Karpas-422 (cell line): ENCODE measurements around the gene CAPZB. TPM values are rescaled to one million over a fixed set of nuclear protein-coding genes. Genes with fewer than 3 reads are reported as not detected.

ENCODE experiments used
- DNase-seq: peaks from one replicate; pipeline ENCODE4 v3.0.0-alpha.2; 2015
- H2AFZ ChIP-seq: fragments of 200-600 bp; sonication (generic); 2 replicates; pipeline ENCODE4 v1.6.1; 2014; ENCODE audit warnings: antibody characterized with exemption, low read length, mixed read lengths
- H3K27ac ChIP-seq: fragments of 200-600 bp; sonication (generic); 2 replicates; pipeline ENCODE4 v1.5.1; 2014; ENCODE audit warnings: mild to moderate bottlenecking, low read length, moderate library complexity
- H3K27me3 ChIP-seq: fragments of 200-600 bp; sonication (generic); 2 replicates; pipeline ENCODE4 v1.6.1; 2014; ENCODE audit warnings: low read length, mixed read lengths
- H3K36me3 ChIP-seq: fragments of 200-600 bp; sonication (generic); 2 replicates; pipeline ENCODE4 v1.6.1; 2014; ENCODE audit warnings: low read length, mixed read lengths; ENCODE audit not compliant: insufficient read depth
- H3K4me1 ChIP-seq: fragments of 200-600 bp; sonication (generic); 2 replicates; pipeline ENCODE4 v1.6.1; 2014; ENCODE audit warnings: mild to moderate bottlenecking, low read length, mixed read lengths
- H3K4me2 ChIP-seq: fragments of 200-600 bp; sonication (generic); 2 replicates; pipeline ENCODE4 v1.6.1; 2014; ENCODE audit warnings: low read length, low read depth, mild to moderate bottlenecking; ENCODE audit not compliant: poor library complexity, severe bottlenecking
- H3K4me3 ChIP-seq: fragments of 200-600 bp; sonication (generic); 2 replicates; pipeline ENCODE4 v1.5.1; 2014; ENCODE audit warnings: mild to moderate bottlenecking, antibody characterized with exemption, low read length, mixed read lengths
- H3K79me2 ChIP-seq: fragments of 200-600 bp; sonication (generic); 2 replicates; pipeline ENCODE4 v1.6.1; 2014; ENCODE audit warnings: mild to moderate bottlenecking, low read length, mixed read lengths
- H3K9ac ChIP-seq: fragments of 200-600 bp; sonication (generic); 2 replicates; pipeline ENCODE4 v1.6.0; 2014; ENCODE audit warnings: low read length
- H3K9me2 ChIP-seq: fragments of 200-600 bp; sonication (generic), shearing (Covaris generic); replicated peaks from 2 replicates; pipeline ENCODE4 v1.6.0; 2014; ENCODE audit warnings: mild to moderate bottlenecking, low read length, moderate library complexity; ENCODE audit not compliant: insufficient read depth
- H3K9me3 ChIP-seq: fragments of 300-700, 200-600 bp; sonication (generic); 2 replicates; pipeline ENCODE4 v1.6.1; 2014; ENCODE audit warnings: low read length, mixed read lengths
- H4K20me1 ChIP-seq: fragments of 200-600 bp; sonication (generic); 2 replicates; pipeline ENCODE4 v1.6.1; 2014; ENCODE audit warnings: mild to moderate bottlenecking, antibody characterized with exemption, low read length, low read depth; ENCODE audit not compliant: insufficient read depth
- total RNA-seq: library from RNA; depleted of rRNA; stranded (reverse); fragments of >200 nt; shearing (Covaris generic); gene quantifications from 2 replicates; pipeline ENCODE4 v1.2.3, GENCODE V29; 2014; ENCODE audit warnings: low replicate concordance

CAPZB gene
- total RNA-seq, 1 experiment from 2014 or later = 55.5 TPM

GRCh38 chr1:19481826-19482398 is 3.4 kb downstream of the CAPZB start:
- Histone ChIP-seq H3K36me3 (peaks cover 13% of the 10 kb centered on the region; the same call in 1 of the 2 replicates), H3K79me2 (peaks cover 94% of the 10 kb centered on the region), H4K20me1 (peaks cover 79% of the 10 kb centered on the region), H3K4me2 (peak overlapping the region; percentile 97), H2AFZ (no peak overlapping the region), H3K27ac (no peak overlapping the region), H3K9me2 (no peaks in the 10 kb centered on the region), H3K4me1 (peaks cover 42% of the 10 kb centered on the region), H3K4me3 (0 out of 2 replicates have a peak overlapping the region, but pooled peaks have one; percentile 99), H3K27me3 (no peaks in the 10 kb centered on the region), H3K9ac (no peak overlapping the region), H3K9me3 (no peaks in the 10 kb centered on the region)
- DNase-seq = no peak

GRCh38 chr1:19480282-19480681 is 5.1 kb downstream of the CAPZB start:
- Histone ChIP-seq H4K20me1 (peaks cover 93% of the 10 kb centered on the region), H3K9me2 (no peaks in the 10 kb centered on the region), H3K9ac (no peak overlapping the region), H3K4me1 (peaks cover 37% of the 10 kb centered on the region), H3K27me3 (no peaks in the 10 kb centered on the region), H3K27ac (no peak overlapping the region), H3K4me2 (no peak overlapping the region), H2AFZ (no peak overlapping the region), H3K79me2 (peaks cover 100% of the 10 kb centered on the region), H3K36me3 (peaks cover 13% of the 10 kb centered on the region; the same call in 1 of the 2 replicates), H3K9me3 (no peaks in the 10 kb centered on the region), H3K4me3 (no peak overlapping the region)
- DNase-seq = no peak

GRCh38 chr1:19479351-19480120 is 5.8 kb downstream of the CAPZB start:
- Histone ChIP-seq H3K9me3 (no peaks in the 10 kb centered on the region), H3K4me3 (no peak overlapping the region), H4K20me1 (peaks cover 96% of the 10 kb centered on the region), H3K4me1 (peaks cover 37% of the 10 kb centered on the region), H3K27ac (no peak overlapping the region), H3K27me3 (no peaks in the 10 kb centered on the region), H3K9ac (no peak overlapping the region), H3K79me2 (peaks cover 100% of the 10 kb centered on the region), H3K4me2 (no peak overlapping the region), H2AFZ (no peak overlapping the region), H3K9me2 (no peaks in the 10 kb centered on the region), H3K36me3 (peaks cover 13% of the 10 kb centered on the region; the same call in 1 of the 2 replicates)
- DNase-seq = no peak

GRCh38 chr1:19478322-19478721 is 7.0 kb downstream of the CAPZB start:
- H2AFZ ChIP-seq = no peak overlapping the region
- peaks cover 27% of the 10 kb centered on the region for H3K4me1 ChIP-seq
- H3K9me3 ChIP-seq = no peaks in the 10 kb centered on the region
- H3K4me3 ChIP-seq = no peak overlapping the region
- H3K27me3 ChIP-seq = no peaks in the 10 kb centered on the region
- H3K9me2 ChIP-seq = no peaks in the 10 kb centered on the region
- peaks cover 13% of the 10 kb centered on the region; the same call in 1 of the 2 replicates for H3K36me3 ChIP-seq
- DNase-seq = no peak
- H4K20me1 ChIP-seq = peaks cover 89% of the 10 kb centered on the region
- no peak overlapping the region for H3K27ac ChIP-seq
- H3K4me2 ChIP-seq = no peak overlapping the region
- H3K9ac ChIP-seq = no peak overlapping the region
- H3K79me2 ChIP-seq = peaks cover 100% of the 10 kb centered on the region

GRCh38 chr1:19477284-19478249 is 7.8 kb downstream of the CAPZB start:
- peaks cover 19% of the 10 kb centered on the region for H3K4me1 ChIP-seq

GRCh38 chr1:19476450-19477190 is 8.7 kb downstream of the CAPZB start:
- Histone ChIP-seq H2AFZ (no peak overlapping the region), H3K27ac (no peak overlapping the region), H3K4me3 (no peak overlapping the region), H3K27me3 (no peaks in the 10 kb centered on the region), H3K4me1 (peaks cover 19% of the 10 kb centered on the region), H3K9me3 (no peaks in the 10 kb centered on the region), H3K79me2 (peaks cover 99% of the 10 kb centered on the region), H3K36me3 (peaks cover 16% of the 10 kb centered on the region; the same call in 1 of the 2 replicates), H3K4me2 (no peak overlapping the region), H4K20me1 (peaks cover 79% of the 10 kb centered on the region), H3K9ac (no peak overlapping the region), H3K9me2 (no peaks in the 10 kb centered on the region)
- DNase-seq = no peak

More at GRCh38 chr1:19477284-19478249, 7.8 kb downstream of the CAPZB start:
- Histone ChIP-seq H3K36me3 (peaks cover 16% of the 10 kb centered on the region; the same call in 1 of the 2 replicates), H2AFZ (no peak overlapping the region), H3K9ac (no peak overlapping the region), H3K9me3 (no peaks in the 10 kb centered on the region), H3K4me3 (no peak overlapping the region), H3K27me3 (no peaks in the 10 kb centered on the region), H3K79me2 (peaks cover 99% of the 10 kb centered on the region), H4K20me1 (peaks cover 82% of the 10 kb centered on the region), H3K9me2 (no peaks in the 10 kb centered on the region), H3K27ac (no peak overlapping the region), H3K4me2 (no peak overlapping the region)
- DNase-seq = no peak

- DNase-seq = no peak
- no peak overlapping the region for H3K9ac ChIP-seq
- peaks cover 9% of the 10 kb centered on the region; the same call in 1 of the 2 replicates for H3K36me3 ChIP-seq
- H3K4me1 ChIP-seq = peaks cover 27% of the 10 kb centered on the region
- H3K4me2 ChIP-seq = no peak overlapping the region
- H3K4me3 ChIP-seq = no peak overlapping the region
- H3K27ac ChIP-seq = no peak overlapping the region
- no peak overlapping the region for H2AFZ ChIP-seq
- H3K27me3 ChIP-seq = no peaks in the 10 kb centered on the region
- H3K9me2 ChIP-seq = no peaks in the 10 kb centered on the region
- H3K79me2 ChIP-seq = peaks cover 98% of the 10 kb centered on the region
- H4K20me1 ChIP-seq = peaks cover 75% of the 10 kb centered on the region
- H3K9me3 ChIP-seq = no peaks in the 10 kb centered on the region
Measured at GRCh38 chr1:19475296-19475695, 10.0 kb downstream of the CAPZB start.
